ENCODE results near the gene TCN2. TPM values are rescaled to one million over a fixed set of nuclear protein-coding genes. Genes with fewer than 3 reads are reported as not detected.

Gene TCN2
- total and polyA plus RNA-seq, 4 donors = 6.3 to 31.3 (median 24.6) TPM

DNA sequence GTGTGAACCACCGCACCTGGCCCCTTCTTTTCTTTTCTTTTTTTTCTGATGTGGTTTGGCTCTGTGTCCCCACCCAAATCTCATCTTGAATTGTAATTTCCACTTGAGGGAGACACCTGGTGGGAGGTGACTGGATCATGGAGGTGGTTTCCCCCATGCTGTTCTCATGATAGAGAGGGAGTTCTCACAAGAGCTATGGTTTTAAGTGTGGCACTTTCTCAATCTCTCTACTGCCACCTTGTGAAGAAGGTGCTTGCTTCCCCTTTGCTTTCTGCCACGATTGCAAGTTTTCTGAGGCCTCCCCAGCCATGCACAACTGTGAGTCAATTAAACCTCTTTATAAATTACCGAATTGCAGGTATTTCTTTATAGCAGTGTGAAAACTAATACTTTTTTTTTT lies 4.9 kb upstream of the TCN2 start:
- WGBS, 2 donors = 55 to 65% methylated on average over 3 of the region's 3 CpGs
- Histone ChIP-seq H3K27ac (ENCODE audit: low read depth in 1 of 2, low read length in 2 of 2) (no peak overlapping the region), H3K9me3 (ENCODE audit: control insufficient read depth, low read length) (no peaks in the 10 kb centered on the region), H3K27me3 (ENCODE audit: control insufficient read depth in 1 of 2, insufficient read depth in 2 of 2, low read length in 1 of 2) (no peaks in the 10 kb centered on the region), H3K36me3 (ENCODE audit: control insufficient read depth in 1 of 2, insufficient read depth in 2 of 2, low read length in 1 of 2) (no peaks in the 10 kb centered on the region), H3K4me3 (ENCODE audit: low read length in 2 of 2) (no peak overlapping the region), H3K4me1 (ENCODE audit: control insufficient read depth in 1 of 2, insufficient read depth in 2 of 2, low read length in 2 of 2) (no peaks in the 10 kb centered on the region)
- ATAC-seq (ENCODE audit: low FRiP score) (no peak), DNase-seq (no peak)
- intact Hi-C loops (cut with DNase I) = no loop called here

DNA sequence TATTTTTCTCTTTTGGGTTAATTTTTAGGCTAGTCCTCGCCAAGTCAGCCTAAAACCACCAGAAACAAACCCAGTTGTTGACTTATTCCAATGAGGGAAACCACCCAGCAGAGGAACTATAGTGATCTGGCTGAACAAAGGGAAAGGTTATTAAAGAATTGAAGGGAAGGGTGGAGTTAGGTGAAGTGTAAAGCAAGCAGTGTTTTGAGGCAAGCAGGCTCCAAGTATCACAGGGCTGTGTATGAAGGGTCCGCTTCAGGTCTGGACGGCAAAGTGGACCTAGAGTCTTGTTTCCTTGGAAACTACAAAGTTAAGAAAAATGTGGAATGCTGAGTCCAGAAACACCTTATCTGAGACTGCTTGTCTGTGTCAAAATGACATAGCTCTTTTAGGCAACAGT lies 3.2 kb upstream of the TCN2 start:
- Histone ChIP-seq H3K27me3 (ENCODE audit: control insufficient read depth in 1 of 2, insufficient read depth in 2 of 2, low read length in 1 of 2) (no peaks in the 10 kb centered on the region), H3K4me1 (ENCODE audit: control insufficient read depth in 1 of 2, insufficient read depth in 2 of 2, low read length in 2 of 2) (no peaks in the 10 kb centered on the region), H3K27ac (ENCODE audit: low read depth in 1 of 2, low read length in 2 of 2) (no peak overlapping the region), H3K9me3 (ENCODE audit: control insufficient read depth, low read length) (no peaks in the 10 kb centered on the region), H3K4me3 (ENCODE audit: low read length in 2 of 2) (no peak overlapping the region), H3K36me3 (ENCODE audit: control insufficient read depth in 1 of 2, insufficient read depth in 2 of 2, low read length in 1 of 2) (no peaks in the 10 kb centered on the region)
- intact Hi-C loops (cut with DNase I) = no loop called here
- DNase-seq = no peak
- 68 to 71% methylated on average over 3 of the region's 3 CpGs for WGBS, 2 donors
- no peak for ATAC-seq (ENCODE audit: low FRiP score)

DNA sequence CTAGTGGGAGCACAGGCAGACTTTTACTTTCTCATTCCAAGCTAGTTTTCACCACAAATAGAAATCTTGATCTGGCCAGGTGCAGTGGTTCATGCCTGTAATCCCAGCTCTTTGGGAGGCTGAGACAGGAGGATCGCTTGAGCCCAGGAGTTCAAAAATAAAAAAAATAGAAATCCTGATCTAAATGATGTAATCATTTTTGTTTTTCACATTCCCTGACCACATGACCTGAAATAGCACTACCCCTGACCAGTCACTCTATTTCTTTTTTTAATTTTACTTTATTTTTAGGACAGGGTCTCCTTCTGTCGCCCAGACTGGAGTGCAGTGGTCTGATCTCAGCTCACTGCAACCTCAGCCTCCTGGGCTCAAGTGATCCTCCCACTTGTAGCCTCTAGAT lies 2.3 kb upstream of the TCN2 start:
- DNase-seq (no peak), ATAC-seq (ENCODE audit: low FRiP score) (no peak)
- H3K4me1 ChIP-seq (ENCODE audit: control insufficient read depth in 1 of 2, insufficient read depth in 2 of 2, low read length in 2 of 2) = no peaks in the 10 kb centered on the region
- WGBS, 2 donors = 69 to 74% methylated on average over 2 of the region's 2 CpGs
- no peaks in the 10 kb centered on the region for H3K9me3 ChIP-seq (ENCODE audit: control insufficient read depth, low read length)
- intact Hi-C loops (cut with DNase I) = no loop called here
- no peak overlapping the region for H3K4me3 ChIP-seq (ENCODE audit: low read length in 2 of 2)
- H3K27me3 ChIP-seq (ENCODE audit: control insufficient read depth in 1 of 2, insufficient read depth in 2 of 2, low read length in 1 of 2) = no peaks in the 10 kb centered on the region
- H3K36me3 ChIP-seq (ENCODE audit: control insufficient read depth in 1 of 2, insufficient read depth in 2 of 2, low read length in 1 of 2) = no peaks in the 10 kb centered on the region
- no peak overlapping the region for H3K27ac ChIP-seq (ENCODE audit: low read depth in 1 of 2, low read length in 2 of 2)

- 24 to 25% methylated on average over 9 of the region's 9 CpGs for WGBS, 2 donors
- intact Hi-C loops (cut with DNase I) = no loop called here
- Histone ChIP-seq H3K27me3 (ENCODE audit: control insufficient read depth in 1 of 2, insufficient read depth in 2 of 2, low read length in 1 of 2) (no peaks in the 10 kb centered on the region), H3K4me1 (ENCODE audit: control insufficient read depth in 1 of 2, insufficient read depth in 2 of 2, low read length in 2 of 2) (no peaks in the 10 kb centered on the region), H3K36me3 (ENCODE audit: control insufficient read depth in 1 of 2, insufficient read depth in 2 of 2, low read length in 1 of 2) (no peaks in the 10 kb centered on the region), H3K9me3 (ENCODE audit: control insufficient read depth, low read length) (no peaks in the 10 kb centered on the region), H3K4me3 (ENCODE audit: low read length in 2 of 2) (no peak overlapping the region), H3K27ac (ENCODE audit: low read depth in 1 of 2, low read length in 2 of 2) (no peak overlapping the region)
- peak in 1 of 2 donors; percentile 73 for DNase-seq
- no peak for ATAC-seq (ENCODE audit: low FRiP score)
Measured at GRCh38 chr22:30605449-30606110, 1.4 kb upstream of the TCN2 start.

DNA sequence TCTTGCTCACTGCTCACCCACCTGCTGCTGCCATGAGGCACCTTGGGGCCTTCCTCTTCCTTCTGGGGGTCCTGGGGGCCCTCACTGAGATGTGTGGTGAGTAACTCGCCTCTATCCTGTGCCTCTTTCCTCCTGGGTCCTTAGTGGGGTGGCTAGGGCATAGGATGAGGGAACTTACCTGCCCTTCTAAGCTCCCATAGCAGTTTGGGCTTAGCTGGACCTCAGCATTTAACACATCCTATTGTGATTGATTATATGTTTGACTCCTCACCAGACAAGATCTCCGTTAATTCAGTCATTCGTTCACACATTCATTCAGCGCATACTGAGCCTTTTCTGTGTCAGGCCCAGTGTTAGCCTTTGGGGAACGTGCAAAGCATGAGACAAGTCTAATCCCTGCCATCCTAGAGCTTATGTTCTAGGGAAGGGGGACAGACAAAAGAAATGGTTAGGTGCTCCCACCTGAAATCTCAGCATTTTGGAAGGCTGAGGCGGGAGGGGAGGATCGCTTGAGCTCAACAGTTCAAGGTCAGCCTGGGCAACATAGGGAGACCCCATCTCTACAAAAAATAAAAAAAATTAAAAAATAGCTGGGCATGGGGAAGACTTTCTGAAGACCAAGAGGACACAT lies 441 bp downstream of the TCN2 start:
- Histone ChIP-seq H3K27me3 (ENCODE audit: control insufficient read depth in 1 of 2, insufficient read depth in 2 of 2, low read length in 1 of 2) (no peaks in the 10 kb centered on the region), H3K9me3 (ENCODE audit: control insufficient read depth, low read length) (no peaks in the 10 kb centered on the region), H3K4me3 (ENCODE audit: low read length in 2 of 2) (peak overlapping the region in 1 of 2 donors; percentile 53), H3K36me3 (ENCODE audit: control insufficient read depth in 1 of 2, insufficient read depth in 2 of 2, low read length in 1 of 2) (no peaks in the 10 kb centered on the region), H3K4me1 (ENCODE audit: control insufficient read depth in 1 of 2, insufficient read depth in 2 of 2, low read length in 2 of 2) (no peaks in the 10 kb centered on the region), H3K27ac (ENCODE audit: low read depth in 1 of 2, low read length in 2 of 2) (no peak overlapping the region)
- DNase-seq (no peak), ATAC-seq (ENCODE audit: low FRiP score) (no peak)
- intact Hi-C loops (cut with DNase I) = no loop called here
- 77 to 79% methylated on average over 7 of the region's 7 CpGs for WGBS, 2 donors

DNA sequence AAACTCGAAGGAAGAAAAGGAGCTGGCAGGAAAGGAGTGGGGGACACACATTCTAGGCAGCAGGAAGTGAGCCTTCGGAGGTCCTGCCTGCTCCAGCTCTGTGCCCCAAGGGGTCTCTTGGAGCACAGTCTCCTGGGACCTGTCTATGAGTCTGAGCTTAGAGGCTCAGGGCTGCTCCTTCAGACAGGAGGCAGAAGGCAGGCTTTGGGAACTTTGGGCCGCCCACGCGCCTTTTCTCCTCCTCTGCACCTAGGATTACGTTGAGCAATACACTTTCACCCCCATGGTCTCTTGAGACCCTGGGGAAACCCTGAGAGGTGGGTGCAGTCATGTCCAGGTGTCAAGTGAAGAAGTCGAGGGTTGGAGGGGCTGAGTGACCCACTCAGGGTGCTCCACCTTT lies 965 bp downstream of the TCN2 start:
- DNase-seq = no peak
- Histone ChIP-seq H3K4me1 (ENCODE audit: control insufficient read depth in 1 of 2, insufficient read depth in 2 of 2, low read length in 2 of 2) (no peaks in the 10 kb centered on the region), H3K36me3 (ENCODE audit: control insufficient read depth in 1 of 2, insufficient read depth in 2 of 2, low read length in 1 of 2) (no peaks in the 10 kb centered on the region), H3K27me3 (ENCODE audit: control insufficient read depth in 1 of 2, insufficient read depth in 2 of 2, low read length in 1 of 2) (no peaks in the 10 kb centered on the region), H3K4me3 (ENCODE audit: low read length in 2 of 2) (no peak overlapping the region), H3K27ac (ENCODE audit: low read depth in 1 of 2, low read length in 2 of 2) (no peak overlapping the region), H3K9me3 (ENCODE audit: control insufficient read depth, low read length) (no peaks in the 10 kb centered on the region)
- ATAC-seq (ENCODE audit: low FRiP score) = no peak
- WGBS, 2 donors = 86% methylated on average over 7 of the region's 7 CpGs
- intact Hi-C loops (cut with DNase I) = no loop called here

GRCh38 chr22:30609260-30610185 lies 2.5 kb downstream of the TCN2 start:
- intact Hi-C loops (cut with DNase I) = no loop called here
- peak in 1 of 2 donors; percentile 71 for DNase-seq
- no peaks in the 10 kb centered on the region for H3K9me3 ChIP-seq (ENCODE audit: control insufficient read depth, low read length)
- H3K4me3 ChIP-seq (ENCODE audit: low read length in 2 of 2) = no peak overlapping the region
- ATAC-seq (ENCODE audit: low FRiP score) = peak; percentile 53
- H3K27ac ChIP-seq (ENCODE audit: low read depth in 1 of 2, low read length in 2 of 2) = no peak overlapping the region
- no peaks in the 10 kb centered on the region for H3K4me1 ChIP-seq (ENCODE audit: control insufficient read depth in 1 of 2, insufficient read depth in 2 of 2, low read length in 2 of 2)
- 70% methylated on average over 17 of the region's 17 CpGs for WGBS, 2 donors
- H3K27me3 ChIP-seq (ENCODE audit: control insufficient read depth in 1 of 2, insufficient read depth in 2 of 2, low read length in 1 of 2) = no peaks in the 10 kb centered on the region
- no peaks in the 10 kb centered on the region for H3K36me3 ChIP-seq (ENCODE audit: control insufficient read depth in 1 of 2, insufficient read depth in 2 of 2, low read length in 1 of 2)

DNA sequence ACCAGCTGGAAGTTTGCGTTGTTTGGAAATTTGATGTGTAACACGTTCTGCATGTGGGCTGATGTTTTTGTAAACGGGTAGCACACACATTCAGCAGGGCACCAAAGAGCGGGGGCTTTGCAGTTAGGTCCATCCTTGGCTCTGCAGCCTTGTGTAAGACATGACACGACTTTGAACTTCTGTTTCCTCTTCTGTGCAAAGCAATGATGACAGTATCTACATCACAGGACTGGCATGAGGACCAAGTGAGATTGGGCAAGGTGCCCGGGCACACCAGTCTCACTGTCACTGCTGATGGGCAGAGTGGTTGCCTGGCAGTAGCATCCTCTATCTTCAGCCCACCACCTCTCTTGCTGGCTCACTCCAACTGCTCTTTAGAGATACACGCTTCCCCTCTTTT lies 3.3 kb downstream of the TCN2 start:
- Histone ChIP-seq H3K4me3 (ENCODE audit: low read length in 2 of 2) (no peak overlapping the region), H3K27me3 (ENCODE audit: control insufficient read depth in 1 of 2, insufficient read depth in 2 of 2, low read length in 1 of 2) (no peaks in the 10 kb centered on the region), H3K27ac (ENCODE audit: low read depth in 1 of 2, low read length in 2 of 2) (no peak overlapping the region), H3K9me3 (ENCODE audit: control insufficient read depth, low read length) (no peaks in the 10 kb centered on the region), H3K4me1 (ENCODE audit: control insufficient read depth in 1 of 2, insufficient read depth in 2 of 2, low read length in 2 of 2) (no peaks in the 10 kb centered on the region), H3K36me3 (ENCODE audit: control insufficient read depth in 1 of 2, insufficient read depth in 2 of 2, low read length in 1 of 2) (no peaks in the 10 kb centered on the region)
- intact Hi-C loops (cut with DNase I) = no loop called here
- DNase-seq (peak in 1 of 2 donors; percentile 86), ATAC-seq (ENCODE audit: low FRiP score) (no peak)
- WGBS, 2 donors = 81% methylated on average over 7 of the region's 7 CpGs
